HepG2 (cell line): ENCODE measurements around the gene HCRT. TPM values are rescaled to one million over a fixed set of nuclear protein-coding genes. Genes with fewer than 3 reads are reported as not detected.

ENCODE experiments used
- IKZF1 ChIP-seq: fragments of 450-650 bp; IDR thresholded peaks from 2 replicates; pipeline ENCODE4 v1.7.1; 2016
- PRDM10 ChIP-seq: sonication (generic); formaldehyde crosslinking; IDR thresholded peaks from 2 replicates; pipeline ENCODE4 v1.4.0; 2020; ENCODE audit warnings: low read depth, missing genetic modification reagents
- SIX1 ChIP-seq: sonication (generic); formaldehyde crosslinking; IDR thresholded peaks from 2 replicates; pipeline ENCODE4 v1.4.0; 2020; ENCODE audit warnings: missing genetic modification reagents, borderline replicate concordance
- ZNF276 ChIP-seq: sonication (generic); formaldehyde crosslinking; IDR thresholded peaks from 2 replicates; pipeline ENCODE4 v1.4.0; 2020; ENCODE audit warnings: mild to moderate bottlenecking, low read depth, missing genetic modification reagents
- ZNF383 ChIP-seq: sonication (generic); formaldehyde crosslinking; IDR thresholded peaks from 2 replicates; pipeline ENCODE4 v1.4.0; 2020; ENCODE audit warnings: missing genetic modification reagents, mild to moderate bottlenecking, borderline replicate concordance
- ZNF460 ChIP-seq: sonication (generic); formaldehyde crosslinking; IDR thresholded peaks from 2 replicates; pipeline ENCODE4 v1.5.1; 2020; ENCODE audit warnings: missing genetic modification reagents, mild to moderate bottlenecking, borderline replicate concordance
- polyA plus RNA-seq, 8 experiments: library from polyadenylated mRNA; depleted of rRNA in 3 of 8; stranded (reverse) in 7 of 8; unstranded in 1 of 8; fragments of >200 nt; fragmentation: Illumina TruSeq in 4 of 8; extraction: Trizol in 4 of 8; gene quantifications; 2 replicates each; pipeline versions ENCODE4 v1.2.1 to v1.2.3, GENCODE V29; 2011 to 2016; ENCODE audit warnings: low read depth in 4 of 8, missing spikeins in 1 of 8, mixed read lengths in 1 of 8; ENCODE audit not compliant: insufficient read depth in 1 of 8
- total RNA-seq, 5 experiments: library from RNA; depleted of rRNA; stranded (reverse); fragments of >200 nt; fragmentation: Illumina TruSeq; extraction: Trizol; gene quantifications; 2 replicates each; pipeline ENCODE4 v1.2.3, GENCODE V29; 2016; ENCODE audit warnings: low read depth in 1 of 5

Gene HCRT
- total and polyA plus RNA-seq, 2 of the 13 experiments (the other 11 are each of a cell fraction or from before 2014, with no cell fraction given): not detected

GRCh38 chr17:42165751-42166150 lies 19.5 kb downstream of the HCRT start (continued):
- TF ChIP-seq SIX1 (CRISPR knock-in tag): no peak
- no peak for TF ChIP-seq IKZF1
- no peak for TF ChIP-seq ZNF383 (CRISPR knock-in tag)
- TF ChIP-seq PRDM10: no peak
- TF ChIP-seq ZNF460 (CRISPR knock-in tag): no peak
- no peak for TF ChIP-seq ZNF276
- TF ChIP-seq, all 625 proteins: peak for 0
